Measurements from ENCODE around the gene RHOG. TPM values are rescaled to one million over a fixed set of nuclear protein-coding genes. Genes with fewer than 3 reads are reported as not detected.

The RHOG gene
- total and polyA plus RNA-seq, 11 donors = 17.9 to 69.1 (median 30.1) TPM

DNA sequence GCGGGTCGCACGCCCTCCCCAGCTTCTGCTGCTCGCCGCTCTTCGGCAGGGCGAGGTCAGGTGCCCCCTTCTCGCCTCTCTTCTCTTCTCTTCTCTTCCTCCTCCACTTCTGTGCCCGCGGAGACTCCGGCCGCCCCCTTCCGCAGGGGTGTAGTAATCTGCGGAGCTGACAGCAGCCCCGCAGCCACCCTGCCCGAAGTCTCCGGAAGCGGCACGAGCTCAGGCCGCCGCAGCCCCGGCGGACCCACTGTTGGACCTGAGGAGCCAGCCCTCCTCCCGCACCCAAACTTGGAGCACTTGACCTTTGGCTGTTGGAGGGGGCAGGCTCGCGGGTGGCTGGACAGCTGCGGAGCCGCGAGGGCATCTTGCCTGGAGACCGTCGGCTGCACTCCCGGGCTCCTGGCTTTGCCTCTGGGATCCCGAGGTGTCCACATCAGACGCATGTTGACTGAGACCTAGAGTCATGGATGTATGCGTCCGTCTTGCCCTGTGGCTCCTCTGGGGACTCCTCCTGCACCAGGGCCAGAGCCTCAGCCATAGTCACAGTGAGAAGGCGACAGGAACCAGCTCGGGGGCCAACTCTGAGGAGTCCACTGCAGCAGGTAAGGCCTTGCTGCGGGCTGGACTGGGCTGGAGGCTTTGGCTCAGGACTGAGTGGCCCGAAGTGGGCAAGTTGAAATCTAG is 15.2 kb upstream of the RHOG start:
- TF ChIP-seq POLR2A (IDR thresholded peaks at IDR 0.05) = no peak
- TF ChIP-seq, protein P1, sequence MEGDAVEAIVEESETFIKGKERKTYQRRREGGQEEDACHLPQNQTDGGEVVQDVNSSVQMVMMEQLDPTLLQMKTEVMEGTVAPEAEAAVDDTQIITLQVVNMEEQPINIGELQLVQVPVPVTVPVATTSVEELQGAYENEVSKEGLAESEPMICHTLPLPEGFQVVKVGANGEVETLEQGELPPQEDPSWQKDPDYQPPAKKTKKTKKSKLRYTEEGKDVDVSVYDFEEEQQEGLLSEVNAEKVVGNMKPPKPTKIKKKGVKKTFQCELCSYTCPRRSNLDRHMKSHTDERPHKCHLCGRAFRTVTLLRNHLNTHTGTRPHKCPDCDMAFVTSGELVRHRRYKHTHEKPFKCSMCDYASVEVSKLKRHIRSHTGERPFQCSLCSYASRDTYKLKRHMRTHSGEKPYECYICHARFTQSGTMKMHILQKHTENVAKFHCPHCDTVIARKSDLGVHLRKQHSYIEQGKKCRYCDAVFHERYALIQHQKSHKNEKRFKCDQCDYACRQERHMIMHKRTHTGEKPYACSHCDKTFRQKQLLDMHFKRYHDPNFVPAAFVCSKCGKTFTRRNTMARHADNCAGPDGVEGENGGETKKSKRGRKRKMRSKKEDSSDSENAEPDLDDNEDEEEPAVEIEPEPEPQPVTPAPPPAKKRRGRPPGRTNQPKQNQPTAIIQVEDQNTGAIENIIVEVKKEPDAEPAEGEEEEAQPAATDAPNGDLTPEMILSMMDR (IDR thresholded peaks at IDR 0.05) = no peak
- Histone ChIP-seq H3K4me3 (peak overlapping the region; percentile 72 to 98 (median 90)), H3K4me1 (peaks cover 5 to 69% (median 46%) of the 10 kb centered on the region in 12 donors), H3K27me3 (no peaks in the 10 kb centered on the region), H3K9me3 (no peaks in the 10 kb centered on the region), H3K27ac (peak overlapping the region; percentile 90 to 99 (median 97)), H3K36me3 (no peaks in the 10 kb centered on the region)
- DNase-seq = peak in 4 of 5 donors; percentile 45 to 77 (median 66)
- peak in 3 of 4 donors; percentile 1 to 13 (median 10) for ATAC-seq
- WGBS, 4 donors = 5 to 11% (median 9%) methylated on average over 26 to 40 of the region's 40 CpGs
- intact Hi-C loops (cut with DNase I) = loop anchor here in 9 of 10 donors (1.0 to 10.0 kb wide), 7 partner anchors 39 to 217 kb away; no protein-coding TSS in a partner anchor

DNA sequence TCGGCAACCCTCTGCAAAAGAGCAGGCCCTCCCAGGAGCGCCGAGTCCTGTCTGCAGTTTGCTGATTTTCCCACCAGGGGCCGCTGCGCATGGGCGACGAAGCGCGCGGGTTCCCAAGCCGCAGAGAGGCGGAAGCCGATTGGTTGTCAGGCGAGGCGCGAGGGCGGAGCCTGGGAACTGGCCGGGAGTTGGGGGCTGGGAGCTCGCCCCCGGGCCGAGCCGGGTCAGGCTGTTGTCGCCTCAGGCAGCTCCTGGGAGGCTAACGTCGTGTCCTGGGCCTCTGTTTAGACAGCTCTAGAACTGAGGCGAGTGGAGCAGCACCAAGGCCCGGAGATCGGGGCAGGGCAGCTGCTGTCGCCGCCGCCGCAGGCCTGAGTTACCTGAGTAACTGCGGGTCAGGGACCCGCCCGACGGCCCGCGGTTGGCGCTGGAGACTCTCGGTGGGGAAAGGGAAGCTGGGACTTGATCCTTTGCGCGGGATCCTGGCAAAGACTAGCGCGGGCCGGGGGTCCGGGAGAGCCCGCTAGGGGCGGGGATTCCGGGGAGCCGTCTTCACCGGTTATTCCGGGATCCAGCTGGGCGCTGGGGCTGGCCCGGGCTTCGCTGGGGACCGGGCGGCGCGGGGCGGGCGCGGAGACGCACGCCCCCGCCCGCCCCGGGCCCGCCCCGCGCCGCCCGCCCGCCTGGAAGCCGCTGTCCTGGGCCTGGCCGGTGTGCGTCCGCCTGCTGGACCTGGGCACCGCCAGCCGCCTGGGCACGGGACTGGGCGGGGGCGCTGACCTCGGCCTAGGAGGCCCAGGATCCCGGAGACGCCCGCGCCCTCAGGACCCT is 14.4 kb upstream of the RHOG start, which contains the start of gene STIM1:
Gene STIM1 (plus strand): TSS at position 688 of the 831 bp plus-strand sequence. CDS start 607 bp downstream, outside the sequence.
- TF ChIP-seq, protein P1 (IDR thresholded peaks at IDR 0.05) = peak; percentile 95 to 99 (median 98)
- peak in 1 of 2 donors; percentile 63 for TF ChIP-seq POLR2A (IDR thresholded peaks at IDR 0.05)

DNA sequence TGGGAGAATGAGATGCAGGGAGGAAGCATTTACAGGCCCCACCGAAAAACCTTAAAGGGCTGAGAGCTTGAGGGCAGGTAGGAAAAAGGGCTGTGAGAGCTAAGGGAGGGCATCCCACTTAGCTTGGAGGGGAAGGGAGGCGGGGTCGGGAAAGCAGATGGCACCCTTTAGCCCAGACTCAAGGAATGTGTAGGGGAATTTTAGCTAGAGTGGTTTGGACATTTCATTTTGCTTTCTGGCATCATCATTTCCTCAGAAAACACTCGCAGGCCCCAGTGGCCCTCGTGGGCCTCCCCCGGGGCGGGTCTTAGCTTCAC is 13.9 kb upstream of the RHOG start:
- WGBS, 4 donors = 23 to 24% (median 24%) methylated on average over 7 of the region's 7 CpGs
- DNase-seq (no peak), ATAC-seq (peak in 1 of 4 donors; percentile 0)
- Histone ChIP-seq H3K9me3 (no peaks in the 10 kb centered on the region), H3K36me3 (no peaks in the 10 kb centered on the region), H3K27ac (peak overlapping the region in 10 of 12 donors; percentile 90 to 99 (median 98)), H3K27me3 (no peaks in the 10 kb centered on the region), H3K4me3 (peak overlapping the region in 11 of 12 donors; percentile 72 to 98 (median 91)), H3K4me1 (peaks cover 5 to 56% (median 38%) of the 10 kb centered on the region in 12 donors)
- TF ChIP-seq, protein P1 (IDR thresholded peaks at IDR 0.05) = no peak
- TF ChIP-seq POLR2A (IDR thresholded peaks at IDR 0.05) = no peak
- intact Hi-C loops (cut with DNase I) = loop anchor here in 6 of 10 donors (1.0 to 10.0 kb wide), 4 partner anchors 40 to 218 kb away; no protein-coding TSS in a partner anchor

More for the DNA sequence above, 14.4 kb upstream of the RHOG start, which contains the start of gene STIM1:
- Histone ChIP-seq H3K9me3 (no peaks in the 10 kb centered on the region), H3K4me3 (peak within 1 kb of the TSS; percentile 72 to 98 (median 90)), H3K4me1 (peaks cover 5 to 61% (median 41%) of the 10 kb centered on the region in 12 donors), H3K27ac (peak within 1 kb of the TSS; percentile 90 to 99 (median 97)), H3K36me3 (no peaks in the 10 kb centered on the region), H3K27me3 (no peaks in the 10 kb centered on the region)
- intact Hi-C loops (cut with DNase I) = loop anchor here (1.0 to 10.0 kb wide), 7 partner anchors 40 to 218 kb away; no protein-coding TSS in a partner anchor
- DNase-seq (peak; percentile 96 to 98 (median 96)), ATAC-seq (peak; percentile 82 to 94 (median 92))
- WGBS, 4 donors = 0 to 1% (median 0%) methylated on average over 39 to 87 of the region's 87 CpGs

All from heart left ventricle (tissue), 16 donors.